ENCODE data around the gene ATXN3L. TPM values are rescaled to one million over a fixed set of nuclear protein-coding genes. Genes with fewer than 3 reads are reported as not detected.

The ATXN3L gene
- total RNA-seq, 1 experiment from 2014 or later = not detected

DNA sequence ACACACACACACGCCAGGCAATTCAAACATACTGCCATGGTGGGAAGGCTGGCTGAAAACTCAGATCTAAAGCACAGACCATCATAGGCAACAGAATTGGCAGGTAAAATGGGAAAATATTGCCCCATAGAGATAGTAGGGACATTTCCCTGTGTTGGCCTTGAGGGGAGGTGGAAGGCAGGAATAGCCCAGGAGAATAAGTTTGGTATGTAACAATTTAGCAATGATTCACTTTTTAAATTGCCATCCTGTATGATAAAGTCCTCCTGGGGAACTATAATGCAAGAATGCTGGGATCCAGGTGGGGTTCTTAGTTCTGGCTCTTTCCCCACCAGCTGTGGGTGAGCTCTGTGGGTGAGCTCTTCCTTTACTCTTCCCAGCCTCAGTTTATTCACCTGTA, 51.0 kb downstream of the ATXN3L start:
- DNase-seq (ENCODE audit: low read depth) = no peak

Other genes with a start within 250 kb of the ATXN3L start
- gene EGFL6, start 249.5 kb upstream of the ATXN3L start, total RNA-seq (2014; rRNA removed) = not detected in 2 replicates

Measured in LHCN-M2 (cell line).